Naive thymus-derived CD4-positive, alpha-beta T cell (primary cell): ENCODE results near the gene RIOX2. TPM values are rescaled to one million over a fixed set of nuclear protein-coding genes. Genes with fewer than 3 reads are reported as not detected.

Experiments used
- ATAC-seq: fragments of 150-1000 bp; cut with Tn5 transposase; 2 replicates; pipeline ENCODE4 v1.10.0; 2021; ENCODE audit warnings: mild to moderate bottlenecking, moderate library complexity
- CTCF ChIA-PET: fragments of 350-600 bp; sonication (Branson Sonifier 250); formaldehyde crosslinking; loops from one replicate; lab custom pipeline; 2021; ENCODE audit warnings: antibody characterized with exemption; lab: Charles Lee
- POLR2A ChIA-PET: fragments of 350-600 bp; sonication (Branson Sonifier 250); formaldehyde crosslinking; loops from one replicate; lab custom pipeline; 2021; ENCODE audit warnings: antibody characterized with exemption, inconsistent platforms; lab: Charles Lee
- DNase-seq, 9 donors: peaks; one replicate each; pipeline versions ENCODE4 v3.0.0 to v3.0.0-alpha.2; 2020 to 2022; ENCODE audit warnings: mixed read lengths in 1 of 9
- H3K27ac ChIP-seq: one replicate; pipeline ENCODE4 v1.7.0; 2013; ENCODE audit warnings: mild to moderate bottlenecking, low read depth, low read length, moderate library complexity
- H3K27me3 ChIP-seq, 2 donors: one replicate each; pipeline ENCODE4 v1.7.0; 2013; ENCODE audit warnings: low read length in 2 of 2, mild to moderate bottlenecking in 2 of 2, moderate library complexity in 2 of 2; ENCODE audit not compliant: control insufficient read depth in 2 of 2, insufficient read depth in 2 of 2
- H3K36me3 ChIP-seq, 3 experiments: 1 replicate in 2 of 3; 2 replicates in 1 of 3; pipeline ENCODE4 v1.7.0; 2013; ENCODE audit warnings: low read length in 3 of 3, mild to moderate bottlenecking in 3 of 3, moderate library complexity in 1 of 3; ENCODE audit not compliant: insufficient read depth in 3 of 3, control insufficient read depth in 2 of 3
- H3K4me1 ChIP-seq, 2 donors: one replicate each; pipeline ENCODE4 v1.7.0; 2013; ENCODE audit warnings: low read length in 2 of 2, mild to moderate bottlenecking in 2 of 2, moderate library complexity in 1 of 2; ENCODE audit not compliant: control insufficient read depth in 2 of 2, insufficient read depth in 2 of 2
- H3K4me3 ChIP-seq: 2 replicates; pipeline ENCODE4 v1.7.0; 2013; ENCODE audit warnings: mild to moderate bottlenecking, low read length
- H3K9me3 ChIP-seq, 3 experiments: 1 replicate in 2 of 3; 2 replicates in 1 of 3; pipeline ENCODE4 v1.7.0; 2013; ENCODE audit warnings: low read length in 3 of 3; ENCODE audit not compliant: control insufficient read depth in 2 of 3
- H3K27ac Mint-ChIP-seq, 9 donors: one replicate each; pipeline ENCODE4 v1.8.0; 2020 to 2022; ENCODE audit warnings: mixed read lengths in 9 of 9, mild to moderate bottlenecking in 8 of 9, moderate library complexity in 5 of 9, inconsistent platforms in 2 of 9
- H3K27me3 Mint-ChIP-seq, 5 donors: one replicate each; pipeline ENCODE4 v1.8.0; 2021 to 2022; ENCODE audit warnings: mixed read lengths in 5 of 5, mild to moderate bottlenecking in 1 of 5
- H3K36me3 Mint-ChIP-seq, 5 donors: one replicate each; pipeline ENCODE4 v1.8.0; 2020 to 2022; ENCODE audit warnings: mixed read lengths in 5 of 5, mild to moderate bottlenecking in 3 of 5, inconsistent platforms in 1 of 5
- H3K4me1 Mint-ChIP-seq, 7 donors: one replicate each; pipeline ENCODE4 v1.8.0; 2020 to 2022; ENCODE audit warnings: mixed read lengths in 7 of 7, mild to moderate bottlenecking in 3 of 7, inconsistent platforms in 1 of 7
- H3K4me3 Mint-ChIP-seq, 10 donors: one replicate each; pipeline ENCODE4 v1.8.0; 2020 to 2022; ENCODE audit warnings: mild to moderate bottlenecking in 10 of 10, mixed read lengths in 10 of 10, moderate library complexity in 6 of 10, inconsistent platforms in 2 of 10
- H3K9me3 Mint-ChIP-seq, 11 donors: one replicate each; pipeline ENCODE4 v1.8.0; 2020 to 2022; ENCODE audit warnings: mixed read lengths in 11 of 11, mild to moderate bottlenecking in 4 of 11, inconsistent platforms in 1 of 11, moderate library complexity in 1 of 11
- intact Hi-C, 2 donors: fragments of 100-400 bp; cut with micrococcal nuclease; formaldehyde crosslinking; loops; one replicate each; pipeline ENCODE4 v1.15.1; 2023
- polyA plus RNA-seq, 2 donors: library from polyadenylated mRNA; unstranded; fragments of 300-500 nt; fragmentation: Illumina TruSeq; gene quantifications; one replicate each; pipeline ENCODE4 v1.2.3, GENCODE V29; 2021
- total RNA-seq, 6 experiments: library from RNA in 5 of 6; stranded (reverse) in 5 of 6; gene quantifications; 1 replicate in 5 of 6; 2 replicates in 1 of 6; pipeline ENCODE4 v1.2.3 and lab custom pipeline; 2021 to 2026

The RIOX2 gene
- total and polyA plus RNA-seq, 7 experiments from 2014 or later: 17.8 to 110 (median 31.4) TPM

DNA sequence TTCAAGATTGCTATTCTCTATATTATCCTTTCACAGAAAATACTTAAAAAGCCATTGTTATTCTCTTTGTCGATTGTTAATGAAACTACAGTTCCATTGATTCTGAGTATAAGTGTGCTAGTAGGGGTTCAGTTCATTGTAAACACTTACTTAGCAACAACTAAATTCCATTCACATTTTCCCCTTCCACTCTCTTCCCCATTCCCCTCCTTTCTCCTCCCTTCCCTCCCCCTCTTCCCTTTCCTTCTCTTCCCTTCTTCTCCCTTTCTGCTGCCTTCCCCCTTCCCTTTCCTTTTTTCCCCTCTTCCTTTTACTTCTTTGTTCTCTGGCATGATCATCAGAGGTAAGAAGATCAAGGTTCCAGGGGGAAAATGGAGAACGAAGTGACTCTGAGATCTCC lies 21.3 kb upstream of the RIOX2 start:
- ATAC-seq: no peak
- H3K4me1 ChIP-seq: peaks cover 0 to 20% of the 10 kb centered on the region in 2 donors
- POLR2A ChIA-PET: no interaction called here
- Mint-ChIP-seq H3K4me1 (peaks cover 13 to 52% (median 30%) of the 10 kb centered on the region in 7 donors), H3K27me3 (peaks cover 0 to 7% (median 0%) of the 10 kb centered on the region in 5 donors), H3K27ac (no peak overlapping the region), H3K36me3 (peaks cover 0 to 27% (median 0%) of the 10 kb centered on the region in 5 donors), H3K9me3 (peaks cover 0 to 20% (median 0%) of the 10 kb centered on the region in 11 donors), H3K4me3 (no peak overlapping the region)
- H3K4me3 ChIP-seq: no peak overlapping the region
- no peaks in the 10 kb centered on the region for H3K9me3 ChIP-seq
- no peaks in the 10 kb centered on the region for H3K36me3 ChIP-seq
- H3K27me3 ChIP-seq: no peaks in the 10 kb centered on the region
- no peak for DNase-seq
- CTCF ChIA-PET: interaction anchor here (0.8 kb wide), 1 partner anchor 28 kb away, joined by 3 read pairs; no protein-coding TSS in a partner anchor
- intact Hi-C loops: no loop called here
- no peak overlapping the region for H3K27ac ChIP-seq

DNA sequence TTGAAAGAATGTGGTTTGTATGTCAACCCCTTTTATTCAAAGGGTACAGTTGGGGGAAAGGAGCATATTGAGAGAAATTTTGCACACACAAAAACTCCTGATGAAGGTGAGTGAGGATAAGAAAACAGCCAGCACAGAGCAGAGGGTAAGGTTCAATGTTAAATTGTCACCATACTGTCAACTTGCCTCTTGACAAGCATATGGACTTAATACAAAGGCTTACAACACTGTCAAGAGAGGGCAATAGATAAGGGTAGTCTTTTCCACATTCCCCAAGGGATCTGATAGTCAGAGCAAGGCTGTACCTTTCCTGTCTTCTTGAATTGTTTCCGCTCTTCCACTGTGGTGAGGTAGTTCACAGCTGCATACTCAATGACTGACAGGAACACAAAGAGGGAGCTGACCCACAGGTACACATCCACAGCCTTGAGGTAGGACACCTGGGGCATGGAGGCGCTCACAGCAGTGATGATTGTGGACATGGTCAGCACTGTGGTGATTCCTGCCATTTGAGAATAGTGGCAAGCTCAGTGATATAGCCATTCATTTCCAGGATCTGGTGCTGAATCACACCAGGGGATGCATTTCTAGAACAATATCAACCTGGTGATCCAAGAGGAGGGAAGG lies 20.4 kb upstream of the RIOX2 start:
- Mint-ChIP-seq H3K27ac (no peak overlapping the region), H3K4me3 (peak overlapping the region in 2 of 10 donors; percentile 23 to 85), H3K36me3 (peaks cover 0 to 31% (median 0%) of the 10 kb centered on the region in 5 donors), H3K4me1 (peaks cover 13 to 53% (median 30%) of the 10 kb centered on the region in 7 donors), H3K9me3 (peaks cover 0 to 27% (median 0%) of the 10 kb centered on the region in 11 donors), H3K27me3 (peaks cover 0 to 7% (median 0%) of the 10 kb centered on the region in 5 donors)
- H3K27ac ChIP-seq: no peak overlapping the region
- POLR2A ChIA-PET: no interaction called here
- no peaks in the 10 kb centered on the region for H3K9me3 ChIP-seq
- intact Hi-C loops: no loop called here
- no peaks in the 10 kb centered on the region for H3K27me3 ChIP-seq
- H3K4me1 ChIP-seq: peaks cover 0 to 20% of the 10 kb centered on the region in 2 donors
- no peak overlapping the region for H3K4me3 ChIP-seq
- ATAC-seq (no peak), DNase-seq (no peak)
- H3K36me3 ChIP-seq: no peaks in the 10 kb centered on the region
- CTCF ChIA-PET: interaction anchor here (0.8 to 1.6 kb wide), 2 partner anchors 28 to 29 kb away, joined by 3 to 5 read pairs; no protein-coding TSS in a partner anchor

DNA sequence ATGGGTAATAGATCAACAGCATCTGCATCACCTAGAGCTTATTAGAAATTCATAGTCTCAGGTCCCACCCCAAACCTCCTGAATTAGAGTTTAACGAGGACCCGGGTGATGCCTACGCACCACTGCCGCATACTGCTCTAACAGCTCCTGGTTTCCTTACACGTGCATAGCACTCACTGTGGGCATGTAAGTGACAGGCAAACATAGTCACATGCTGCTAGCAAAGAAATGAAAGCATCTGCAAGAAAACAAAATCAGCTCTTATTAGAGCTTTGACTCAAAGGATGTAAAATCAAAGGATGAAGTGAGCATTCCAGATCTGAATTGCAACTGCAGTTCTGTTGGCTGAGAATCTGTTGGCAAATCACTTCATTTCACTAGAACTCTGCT lies 19.1 kb upstream of the RIOX2 start:
- Mint-ChIP-seq H3K27ac (peak overlapping the region; percentile 67 to 96 (median 89)), H3K27me3 (peaks cover 0 to 7% (median 0%) of the 10 kb centered on the region in 5 donors), H3K4me1 (peaks cover 13 to 48% (median 30%) of the 10 kb centered on the region in 7 donors), H3K9me3 (peaks cover 0 to 22% (median 0%) of the 10 kb centered on the region in 11 donors), H3K4me3 (peak overlapping the region; percentile 48 to 86 (median 83)), H3K36me3 (peaks cover 0 to 25% (median 0%) of the 10 kb centered on the region in 5 donors)
- POLR2A ChIA-PET: interaction anchor here (0.7 to 1.3 kb wide), 2 partner anchors 17 to 170 kb away, joined by 3 to 5 read pairs; partner anchors contain the start of gene CRYBG3
- Histone ChIP-seq H3K36me3 (no peaks in the 10 kb centered on the region), H3K4me3 (peak overlapping the region; percentile 19), H3K4me1 (peaks cover 0 to 20% of the 10 kb centered on the region in 2 donors), H3K9me3 (no peaks in the 10 kb centered on the region), H3K27ac (peak overlapping the region; percentile 23), H3K27me3 (no peaks in the 10 kb centered on the region)
- DNase-seq: peak in 7 of 9 donors; percentile 22 to 58 (median 48)
- intact Hi-C loops: loop anchor here (1.0 to 2.0 kb wide), 2 partner anchors 19 to 22 kb away; partner anchors contain the start of gene RIOX2 (in 1 of the 2)
- peak; percentile 85 for ATAC-seq
- CTCF ChIA-PET: interaction anchor here (0.8 to 1.6 kb wide), 6 partner anchors 24 to 169 kb away, joined by 3 to 7 read pairs (median 4); partner anchors contain the start of gene CRYBG3

DNA sequence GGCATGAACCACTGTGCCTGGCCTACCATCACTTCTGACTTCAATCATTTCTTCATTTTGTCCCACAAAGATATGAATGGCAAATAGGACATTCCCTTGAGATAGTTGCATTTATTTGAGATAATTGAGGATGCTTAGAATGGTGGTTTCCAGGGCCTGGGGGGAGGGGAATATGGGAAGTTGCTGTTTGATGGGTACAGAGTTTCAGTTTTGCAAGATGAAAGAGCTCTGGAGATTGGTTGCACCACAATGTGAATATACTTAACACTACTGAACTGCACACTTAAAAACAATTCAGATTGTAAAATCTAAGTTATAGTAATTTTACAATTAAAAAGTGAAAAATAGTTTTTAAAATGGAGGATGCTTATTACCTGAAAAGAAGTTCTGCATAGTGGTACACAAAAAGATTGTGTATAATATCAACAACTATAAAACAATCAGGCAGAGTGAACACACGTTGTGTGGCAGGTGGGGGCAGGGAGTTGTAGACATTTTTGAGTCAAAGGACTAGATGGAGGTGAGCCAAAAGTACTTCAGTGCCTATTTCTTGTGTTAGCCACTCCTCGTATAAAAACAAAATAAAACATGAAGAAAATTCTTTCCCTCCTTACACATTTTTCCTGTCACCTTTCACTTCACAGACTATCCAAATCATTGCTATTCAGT lies 18.5 kb upstream of the RIOX2 start:
- Mint-ChIP-seq H3K27me3 (peaks cover 0 to 7% (median 0%) of the 10 kb centered on the region in 5 donors), H3K36me3 (peaks cover 0 to 26% (median 0%) of the 10 kb centered on the region in 5 donors), H3K4me3 (peak overlapping the region; percentile 48 to 86 (median 83)), H3K9me3 (peaks cover 0 to 22% (median 0%) of the 10 kb centered on the region in 11 donors), H3K4me1 (peaks cover 13 to 48% (median 30%) of the 10 kb centered on the region in 7 donors), H3K27ac (peak overlapping the region; percentile 67 to 96 (median 89))
- intact Hi-C loops: loop anchor here (1.0 to 2.0 kb wide), 3 partner anchors 8 to 22 kb away; partner anchors contain the start of gene RIOX2 (in 1 of the 2)
- ATAC-seq (no peak), DNase-seq (no peak)
- Histone ChIP-seq H3K4me3 (peak overlapping the region; percentile 19), H3K27ac (peak overlapping the region; percentile 23), H3K4me1 (peaks cover 0 to 20% of the 10 kb centered on the region in 2 donors), H3K9me3 (no peaks in the 10 kb centered on the region), H3K36me3 (no peaks in the 10 kb centered on the region), H3K27me3 (no peaks in the 10 kb centered on the region)
- ChIA-PET POLR2A (interaction anchor here (0.7 to 1.3 kb wide), 2 partner anchors 16 to 169 kb away, joined by 3 to 5 read pairs; partner anchors contain the start of gene CRYBG3), CTCF (interaction anchor here (0.8 to 1.5 kb wide), 5 partner anchors 23 to 169 kb away, joined by 3 to 7 read pairs (median 4); partner anchors contain the start of gene CRYBG3)

DNA sequence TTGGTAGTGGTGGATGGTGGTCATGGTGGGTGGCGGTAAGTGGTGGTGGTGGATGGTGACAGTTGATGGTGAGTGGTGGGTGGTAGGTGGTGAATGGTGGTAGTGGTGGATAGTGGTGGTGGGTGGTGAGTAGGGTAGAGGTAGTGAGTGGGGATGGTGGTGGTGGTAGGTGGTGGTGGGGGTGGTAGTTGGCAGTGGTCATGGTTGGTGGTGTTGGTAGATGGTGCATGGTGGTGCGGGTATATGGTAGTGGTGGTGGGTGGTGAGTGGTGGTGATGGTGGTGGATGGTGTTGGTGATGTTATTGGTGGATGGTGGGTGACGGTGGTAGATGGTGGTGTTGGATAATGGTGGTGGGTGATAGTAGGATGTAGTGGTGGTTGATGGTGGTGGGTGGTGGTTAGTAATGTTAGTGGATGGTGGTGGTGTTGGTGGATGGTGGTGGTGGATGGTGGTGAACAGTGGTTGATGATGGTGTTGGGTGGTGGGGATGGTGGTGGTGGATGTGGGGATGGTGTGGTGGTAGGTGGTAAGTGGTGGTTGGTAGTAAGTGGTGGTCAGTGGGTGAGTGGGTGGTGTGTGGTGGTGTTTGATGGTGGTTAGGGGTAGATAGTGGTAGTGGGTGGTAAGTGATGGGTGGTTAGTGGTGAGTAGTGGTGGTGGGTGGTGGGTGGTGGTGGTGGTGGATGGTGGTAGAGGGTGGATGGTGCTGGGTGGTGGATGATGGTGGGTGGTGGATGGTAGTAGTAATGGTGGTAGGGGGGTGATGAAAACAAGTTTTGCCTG lies 16.7 kb upstream of the RIOX2 start:
- Mint-ChIP-seq H3K27me3 (peaks cover 0 to 1% (median 0%) of the 10 kb centered on the region in 5 donors), H3K27ac (peak overlapping the region in 1 of 9 donors; percentile 55), H3K36me3 (peaks cover 0 to 33% (median 0%) of the 10 kb centered on the region in 5 donors), H3K4me1 (peaks cover 13 to 47% (median 30%) of the 10 kb centered on the region in 7 donors), H3K4me3 (no peak overlapping the region), H3K9me3 (peaks cover 0 to 22% (median 0%) of the 10 kb centered on the region in 11 donors)
- POLR2A ChIA-PET: no interaction called here
- CTCF ChIA-PET: no interaction called here
- no peaks in the 10 kb centered on the region for H3K27me3 ChIP-seq
- intact Hi-C loops: no loop called here
- ATAC-seq: peak; percentile 10
- H3K36me3 ChIP-seq: no peaks in the 10 kb centered on the region
- peaks cover 0 to 20% of the 10 kb centered on the region in 2 donors for H3K4me1 ChIP-seq
- H3K4me3 ChIP-seq: no peak overlapping the region
- DNase-seq: no peak
- no peaks in the 10 kb centered on the region for H3K9me3 ChIP-seq
- H3K27ac ChIP-seq: no peak overlapping the region
